Erythroblast (primary cell): ENCODE measurements around the gene IL1RAPL2.

Experiments
- GATA1 ChIP-seq: IDR thresholded peaks from 2 replicates; pipeline ENCODE4 v1.6.1; 2011; ENCODE audit warnings: low read depth, mild to moderate bottlenecking, control low read depth, low read length, moderate library complexity
- POLR2A ChIP-seq: IDR thresholded peaks from 2 replicates; pipeline ENCODE4 v1.6.1; 2011; ENCODE audit warnings: mild to moderate bottlenecking, low read length

GRCh38 chrX:105696870-105697269, 1130.9 kb downstream of the IL1RAPL2 start:
- no peak for TF ChIP-seq POLR2A
- TF ChIP-seq GATA1, result no peak
